ENCODE measurements around the gene AK8. TPM values are rescaled to one million over a fixed set of nuclear protein-coding genes. Genes with fewer than 3 reads are reported as not detected.
"Not testable (repeated sequence)": the region's sequence is repeated elsewhere in the genome, so short reads cannot be mapped to it uniquely, and the experiment has no call there.

The AK8 gene
- total RNA-seq, 1 donor from 2014 or later = 0.74 TPM

DNA sequence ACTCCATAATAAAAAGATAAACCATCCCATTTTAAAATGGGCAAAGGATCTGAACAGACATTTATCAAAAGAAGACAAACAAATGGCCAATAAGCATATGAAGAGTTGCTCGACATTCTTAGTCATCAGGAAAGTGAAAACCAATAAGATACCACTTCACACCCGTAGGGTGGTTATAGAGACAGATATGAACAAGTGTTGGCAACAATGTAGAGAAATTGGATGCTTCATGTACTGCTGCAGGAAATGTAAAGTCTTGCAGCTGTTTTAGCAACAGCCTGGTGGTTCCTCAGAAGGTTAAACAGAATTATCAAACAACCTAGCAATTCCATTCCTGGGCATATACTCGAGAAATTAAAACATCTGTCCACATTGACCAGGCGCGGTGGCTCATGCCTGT is 165.3 kb downstream of the AK8 start:
- DNase-seq = no peak
- H3K27ac ChIP-seq (replicated peaks) = no peak overlapping the region
- intact Hi-C loops (cut with micrococcal nuclease) = no loop called here
- no peak overlapping the region for H3K4me3 ChIP-seq
- TF ChIP-seq, protein P1, sequence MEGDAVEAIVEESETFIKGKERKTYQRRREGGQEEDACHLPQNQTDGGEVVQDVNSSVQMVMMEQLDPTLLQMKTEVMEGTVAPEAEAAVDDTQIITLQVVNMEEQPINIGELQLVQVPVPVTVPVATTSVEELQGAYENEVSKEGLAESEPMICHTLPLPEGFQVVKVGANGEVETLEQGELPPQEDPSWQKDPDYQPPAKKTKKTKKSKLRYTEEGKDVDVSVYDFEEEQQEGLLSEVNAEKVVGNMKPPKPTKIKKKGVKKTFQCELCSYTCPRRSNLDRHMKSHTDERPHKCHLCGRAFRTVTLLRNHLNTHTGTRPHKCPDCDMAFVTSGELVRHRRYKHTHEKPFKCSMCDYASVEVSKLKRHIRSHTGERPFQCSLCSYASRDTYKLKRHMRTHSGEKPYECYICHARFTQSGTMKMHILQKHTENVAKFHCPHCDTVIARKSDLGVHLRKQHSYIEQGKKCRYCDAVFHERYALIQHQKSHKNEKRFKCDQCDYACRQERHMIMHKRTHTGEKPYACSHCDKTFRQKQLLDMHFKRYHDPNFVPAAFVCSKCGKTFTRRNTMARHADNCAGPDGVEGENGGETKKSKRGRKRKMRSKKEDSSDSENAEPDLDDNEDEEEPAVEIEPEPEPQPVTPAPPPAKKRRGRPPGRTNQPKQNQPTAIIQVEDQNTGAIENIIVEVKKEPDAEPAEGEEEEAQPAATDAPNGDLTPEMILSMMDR (IDR thresholded peaks at IDR 0.05; ENCODE audit: borderline replicate concordance) = no peak
- H3K9me3 ChIP-seq (replicated peaks) = no peaks in the 10 kb centered on the region
- no peaks in the 10 kb centered on the region for H3K4me1 ChIP-seq
- no peaks in the 10 kb centered on the region for H3K36me3 ChIP-seq
- H3K27me3 ChIP-seq (ENCODE audit: low read depth) = peaks cover 30% of the 10 kb centered on the region

DNA sequence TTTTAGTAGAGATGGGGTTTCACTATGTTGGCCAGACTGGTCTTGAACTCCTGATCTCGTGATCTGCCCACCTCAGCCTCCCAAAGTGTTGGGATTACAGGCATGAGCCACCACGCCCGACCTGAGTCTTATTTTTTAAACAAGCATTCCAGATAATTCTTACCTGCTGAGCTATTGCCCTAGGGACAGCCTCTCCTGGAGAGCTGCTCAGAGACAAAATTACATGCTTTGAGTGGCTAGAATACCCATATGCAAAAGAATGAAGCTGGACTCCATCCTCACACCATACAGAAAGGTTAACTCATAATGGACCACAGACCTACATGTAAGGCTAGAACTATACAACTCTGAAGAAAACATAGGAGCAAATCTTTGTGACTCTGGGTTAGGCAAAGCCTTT is 166.2 kb downstream of the AK8 start:
- H3K27ac ChIP-seq (replicated peaks) = no peak overlapping the region
- no peaks in the 10 kb centered on the region for H3K9me3 ChIP-seq (replicated peaks)
- TF ChIP-seq, protein P1 (IDR thresholded peaks at IDR 0.05; ENCODE audit: borderline replicate concordance) = no peak
- no peak overlapping the region for H3K4me3 ChIP-seq
- no peaks in the 10 kb centered on the region for H3K36me3 ChIP-seq
- H3K27me3 ChIP-seq (ENCODE audit: low read depth) = peaks cover 26% of the 10 kb centered on the region
- no peaks in the 10 kb centered on the region for H3K4me1 ChIP-seq
- no peak for DNase-seq
- intact Hi-C loops (cut with micrococcal nuclease) = no loop called here

DNA sequence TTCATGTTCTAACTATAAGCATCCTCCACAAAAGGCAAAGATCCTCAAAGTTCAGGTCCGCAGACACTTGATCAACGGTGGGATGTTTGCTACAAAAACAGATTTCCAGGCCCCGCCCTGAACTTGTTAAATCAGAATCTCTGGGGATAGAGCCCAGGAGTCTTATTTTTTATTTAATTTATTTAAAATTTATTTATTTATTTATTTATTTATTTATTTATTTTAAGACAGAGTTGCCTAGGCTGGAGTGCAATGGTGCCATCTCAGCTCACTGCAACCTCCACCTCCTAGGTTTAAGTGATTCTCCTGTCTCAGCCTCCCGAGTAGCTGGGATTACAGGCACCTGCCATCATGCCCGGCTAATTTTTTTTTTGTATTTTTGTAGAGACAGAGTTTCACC is 166.9 kb downstream of the AK8 start:
- H3K4me3 ChIP-seq; H3K9me3 ChIP-seq (replicated peaks); H3K27ac ChIP-seq (replicated peaks); H3K36me3 ChIP-seq; intact Hi-C loops (cut with micrococcal nuclease); DNase-seq; H3K4me1 ChIP-seq: not testable (repeated sequence)
- peaks cover 28% of the 10 kb centered on the region for H3K27me3 ChIP-seq (ENCODE audit: low read depth)

DNA sequence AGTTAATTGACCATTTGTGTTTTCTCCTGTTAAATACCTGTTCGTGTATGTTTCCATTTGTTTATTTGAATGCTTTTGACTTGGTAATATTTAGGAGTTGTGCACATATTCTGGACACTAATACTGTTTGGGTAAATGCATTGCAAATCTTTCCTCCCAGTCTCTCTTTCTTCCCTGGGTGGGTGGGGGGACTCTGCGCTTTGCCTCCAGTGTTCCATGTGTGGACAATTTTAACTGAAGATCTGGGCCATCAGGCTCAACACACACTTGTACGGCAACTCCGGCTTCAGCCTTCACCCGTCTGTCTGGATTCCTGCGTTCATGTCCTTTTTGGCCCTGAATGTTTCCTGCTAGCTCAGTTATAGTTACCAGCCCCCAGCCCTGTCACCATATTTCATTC is 167.8 kb downstream of the AK8 start:
- Histone ChIP-seq H3K27me3 (ENCODE audit: low read depth) (peaks cover 32% of the 10 kb centered on the region), H3K27ac (replicated peaks) (no peak overlapping the region), H3K4me3 (no peak overlapping the region), H3K9me3 (replicated peaks) (no peaks in the 10 kb centered on the region), H3K36me3 (no peaks in the 10 kb centered on the region), H3K4me1 (no peaks in the 10 kb centered on the region)
- TF ChIP-seq, protein P1 (IDR thresholded peaks at IDR 0.05; ENCODE audit: borderline replicate concordance) = no peak
- intact Hi-C loops (cut with micrococcal nuclease) = no loop called here
- DNase-seq = no peak

DNA sequence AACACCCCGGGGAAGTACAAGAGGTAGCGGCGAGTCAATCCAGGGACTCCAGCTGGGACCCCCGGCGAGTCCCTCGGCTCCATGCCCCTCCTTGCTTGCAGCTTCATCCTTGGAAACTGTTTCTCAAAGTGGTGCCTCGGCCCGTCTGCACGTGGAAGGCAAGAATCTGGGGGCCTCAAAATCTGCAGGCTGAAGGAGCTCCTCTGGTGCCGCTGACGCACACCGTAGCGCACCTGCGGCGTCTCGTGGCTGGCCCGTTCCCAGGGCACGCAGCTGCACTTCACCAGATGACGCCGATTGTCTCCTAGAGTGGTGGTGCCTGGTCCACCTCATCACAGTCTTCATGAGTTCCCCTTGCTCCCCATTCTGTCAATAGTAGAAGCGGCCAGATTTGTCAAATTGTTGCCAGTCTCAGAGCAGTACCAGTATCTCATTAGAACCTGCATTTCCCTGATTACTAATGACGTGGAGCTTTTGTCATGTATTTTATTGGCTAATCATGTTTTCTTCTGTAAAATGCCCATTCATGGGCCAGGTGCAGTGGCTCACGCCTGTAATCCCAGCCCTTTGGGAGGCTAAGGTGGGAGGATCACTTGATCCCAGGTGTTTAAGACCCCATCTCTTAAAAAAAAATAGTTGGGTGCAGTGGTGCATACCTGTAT is 169.2 kb downstream of the AK8 start:
- Histone ChIP-seq H3K36me3 (no peaks in the 10 kb centered on the region), H3K27ac (replicated peaks) (no peak overlapping the region), H3K9me3 (replicated peaks) (no peaks in the 10 kb centered on the region), H3K4me3 (no peak overlapping the region), H3K27me3 (ENCODE audit: low read depth) (peaks cover 32% of the 10 kb centered on the region), H3K4me1 (no peaks in the 10 kb centered on the region)
- DNase-seq = no peak
- TF ChIP-seq, protein P1 (IDR thresholded peaks at IDR 0.05; ENCODE audit: borderline replicate concordance) = no peak
- intact Hi-C loops (cut with micrococcal nuclease) = no loop called here

DNA sequence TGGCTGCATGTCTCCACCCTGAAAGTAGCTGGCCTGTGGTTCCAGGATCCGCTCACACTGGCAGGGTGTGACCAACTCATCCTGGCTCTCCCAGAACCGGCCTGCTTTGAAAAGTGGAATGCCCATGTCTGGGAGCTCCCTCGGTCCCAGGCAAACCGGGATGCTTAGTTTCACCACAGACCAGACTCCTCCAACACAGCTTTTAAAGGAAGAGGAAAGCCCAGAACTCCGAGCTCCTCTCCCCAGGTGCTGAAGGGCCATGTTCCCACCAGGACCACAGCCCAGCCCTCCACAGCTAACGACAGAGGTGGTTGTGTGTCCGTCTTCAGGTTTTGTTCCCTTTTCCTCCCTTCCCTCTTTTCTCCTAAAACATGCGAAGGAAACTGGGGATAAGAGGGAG is 169.8 kb downstream of the AK8 start:
- no peaks in the 10 kb centered on the region for H3K36me3 ChIP-seq
- no peaks in the 10 kb centered on the region for H3K4me1 ChIP-seq
- H3K27ac ChIP-seq (replicated peaks) = no peak overlapping the region
- intact Hi-C loops (cut with micrococcal nuclease) = no loop called here
- H3K27me3 ChIP-seq (ENCODE audit: low read depth) = peaks cover 32% of the 10 kb centered on the region
- TF ChIP-seq, protein P1 (IDR thresholded peaks at IDR 0.05; ENCODE audit: borderline replicate concordance) = no peak
- DNase-seq = no peak
- H3K4me3 ChIP-seq = no peak overlapping the region
- H3K9me3 ChIP-seq (replicated peaks) = no peaks in the 10 kb centered on the region

Measured in left ventricle myocardium inferior (tissue), 1 donor.